ENCODE measurements around the gene MPZL1.
A peak's percentile ranks its signal among the peaks of the same experiment; 100 is the strongest.

Gene MPZL1

DNA sequence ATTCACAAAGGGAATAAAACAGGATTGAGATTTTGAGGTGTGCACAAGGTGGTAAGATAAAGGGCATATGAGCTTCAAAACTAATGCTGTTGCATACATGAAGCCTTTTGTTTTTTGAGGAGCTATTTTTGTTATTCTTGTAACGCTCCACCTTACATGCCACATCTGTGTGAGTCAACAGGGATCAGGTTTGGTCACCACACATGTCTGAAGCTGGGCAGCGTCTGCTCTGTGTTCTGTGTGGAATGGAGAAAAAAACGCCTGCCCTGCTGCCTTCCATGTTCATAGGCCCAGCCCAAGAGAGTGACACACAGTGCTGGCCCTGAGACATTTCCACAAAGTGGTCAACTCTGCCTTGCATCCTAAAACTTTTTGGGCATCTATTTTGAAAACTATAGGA is 67.7 kb downstream of the MPZL1 start:
- in situ Hi-C loops (cut with HindIII; ENCODE audit: low sequenced_read_pairs) = no loop called here
- DNase-seq (ENCODE audit: low read depth, low spot score) = no peak
- TF ChIP-seq, protein P1, sequence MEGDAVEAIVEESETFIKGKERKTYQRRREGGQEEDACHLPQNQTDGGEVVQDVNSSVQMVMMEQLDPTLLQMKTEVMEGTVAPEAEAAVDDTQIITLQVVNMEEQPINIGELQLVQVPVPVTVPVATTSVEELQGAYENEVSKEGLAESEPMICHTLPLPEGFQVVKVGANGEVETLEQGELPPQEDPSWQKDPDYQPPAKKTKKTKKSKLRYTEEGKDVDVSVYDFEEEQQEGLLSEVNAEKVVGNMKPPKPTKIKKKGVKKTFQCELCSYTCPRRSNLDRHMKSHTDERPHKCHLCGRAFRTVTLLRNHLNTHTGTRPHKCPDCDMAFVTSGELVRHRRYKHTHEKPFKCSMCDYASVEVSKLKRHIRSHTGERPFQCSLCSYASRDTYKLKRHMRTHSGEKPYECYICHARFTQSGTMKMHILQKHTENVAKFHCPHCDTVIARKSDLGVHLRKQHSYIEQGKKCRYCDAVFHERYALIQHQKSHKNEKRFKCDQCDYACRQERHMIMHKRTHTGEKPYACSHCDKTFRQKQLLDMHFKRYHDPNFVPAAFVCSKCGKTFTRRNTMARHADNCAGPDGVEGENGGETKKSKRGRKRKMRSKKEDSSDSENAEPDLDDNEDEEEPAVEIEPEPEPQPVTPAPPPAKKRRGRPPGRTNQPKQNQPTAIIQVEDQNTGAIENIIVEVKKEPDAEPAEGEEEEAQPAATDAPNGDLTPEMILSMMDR (IDR thresholded peaks at IDR 0.05; ENCODE audit: low read depth, low read length) = no peak
- no peak overlapping the region for H3K4me3 ChIP-seq (ENCODE audit: low read depth, low read length)

DNA sequence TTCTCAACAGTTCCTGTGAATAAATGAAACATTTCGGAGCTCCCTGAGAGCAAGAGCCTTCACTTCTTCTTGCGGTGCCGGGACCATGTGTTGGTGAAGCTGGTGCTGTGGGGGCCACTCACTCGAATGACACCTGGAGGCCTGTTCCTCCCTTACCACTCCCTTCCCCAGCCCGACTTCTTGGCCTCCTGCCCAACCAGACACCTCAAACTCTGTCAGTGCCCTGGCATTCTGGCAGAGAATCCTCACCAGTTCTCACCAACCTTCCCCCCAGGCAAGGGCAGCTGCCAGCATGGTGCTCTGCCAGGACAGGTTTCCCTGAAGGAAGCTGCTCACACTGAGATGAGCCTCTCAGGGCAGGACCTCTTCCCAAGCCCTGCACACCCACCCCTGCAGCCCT is 68.3 kb downstream of the MPZL1 start:
- in situ Hi-C loops (cut with HindIII; ENCODE audit: low sequenced_read_pairs) = no loop called here
- H3K4me3 ChIP-seq (ENCODE audit: low read depth, low read length) = no peak overlapping the region
- TF ChIP-seq, protein P1 (IDR thresholded peaks at IDR 0.05; ENCODE audit: low read depth, low read length) = no peak
- no peak for DNase-seq (ENCODE audit: low read depth, low spot score)

DNA sequence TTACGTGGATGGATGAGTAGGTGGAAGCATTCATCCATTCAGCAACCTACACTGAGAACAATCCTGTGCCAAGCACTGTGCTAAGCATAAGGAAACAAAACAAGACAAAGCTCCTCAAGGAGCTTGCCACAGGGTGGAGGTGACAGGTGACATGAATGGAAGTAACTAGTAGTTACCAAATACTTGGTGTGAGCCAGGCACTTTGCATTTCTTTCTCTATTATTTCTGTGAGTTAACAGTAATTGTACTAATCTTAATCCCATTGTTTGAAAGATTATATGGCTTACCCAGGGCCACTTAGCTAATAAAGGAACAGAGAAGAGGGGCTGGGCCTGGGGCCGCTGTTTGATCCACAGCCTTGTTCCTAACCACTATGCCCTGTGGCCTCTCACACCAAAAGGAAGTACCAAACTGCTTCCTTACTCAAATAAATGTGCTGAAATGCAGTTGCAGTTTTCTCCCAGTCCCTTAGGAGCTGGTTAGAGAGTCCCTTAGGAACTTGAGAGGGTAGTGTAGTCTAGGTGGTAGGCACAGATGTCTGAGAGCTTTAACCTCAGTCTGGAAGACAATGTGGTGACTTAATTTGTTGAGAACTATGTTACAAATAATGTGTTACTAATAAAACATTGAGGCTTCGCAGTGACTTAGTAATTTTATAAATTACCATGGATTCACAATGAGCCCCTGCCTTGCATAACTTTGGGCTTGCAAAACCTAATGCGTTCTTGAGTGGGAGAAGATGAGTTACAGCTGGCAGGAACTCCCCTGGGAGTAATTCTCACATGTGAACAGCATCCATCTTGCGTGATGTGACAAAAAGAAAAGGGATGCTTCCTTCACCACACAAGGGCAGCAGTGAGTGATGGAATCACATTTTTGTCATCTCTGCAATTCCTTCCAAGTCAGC is 69.8 kb downstream of the MPZL1 start:
- TF ChIP-seq, protein P1 (IDR thresholded peaks at IDR 0.05; ENCODE audit: low read depth, low read length) = no peak
- in situ Hi-C loops (cut with HindIII; ENCODE audit: low sequenced_read_pairs) = no loop called here
- H3K4me3 ChIP-seq (ENCODE audit: low read depth, low read length) = no peak overlapping the region
- DNase-seq (ENCODE audit: low read depth, low spot score) = peak; percentile 47

DNA sequence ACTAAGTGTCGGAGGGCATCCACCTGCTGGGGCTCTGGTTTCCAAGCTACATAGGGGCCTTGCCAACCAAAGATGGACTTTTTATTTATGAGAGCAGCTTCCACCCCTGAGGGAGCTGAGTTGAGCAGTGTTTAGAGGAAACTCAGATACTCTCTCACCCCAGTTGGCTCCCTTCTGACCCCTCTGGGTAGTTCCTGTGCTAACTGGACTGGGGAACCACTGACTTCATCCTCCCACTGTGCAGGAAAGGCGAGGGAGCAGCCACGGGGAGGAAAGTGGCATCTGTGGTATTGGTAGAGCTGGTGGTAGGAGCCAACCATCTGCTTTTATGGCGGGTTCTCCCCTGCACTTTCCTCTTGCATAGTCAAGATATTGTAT is 70.4 kb downstream of the MPZL1 start:
- TF ChIP-seq, protein P1 (IDR thresholded peaks at IDR 0.05; ENCODE audit: low read depth, low read length) = no peak
- in situ Hi-C loops (cut with HindIII; ENCODE audit: low sequenced_read_pairs) = no loop called here
- no peak for DNase-seq (ENCODE audit: low read depth, low spot score)

DNA sequence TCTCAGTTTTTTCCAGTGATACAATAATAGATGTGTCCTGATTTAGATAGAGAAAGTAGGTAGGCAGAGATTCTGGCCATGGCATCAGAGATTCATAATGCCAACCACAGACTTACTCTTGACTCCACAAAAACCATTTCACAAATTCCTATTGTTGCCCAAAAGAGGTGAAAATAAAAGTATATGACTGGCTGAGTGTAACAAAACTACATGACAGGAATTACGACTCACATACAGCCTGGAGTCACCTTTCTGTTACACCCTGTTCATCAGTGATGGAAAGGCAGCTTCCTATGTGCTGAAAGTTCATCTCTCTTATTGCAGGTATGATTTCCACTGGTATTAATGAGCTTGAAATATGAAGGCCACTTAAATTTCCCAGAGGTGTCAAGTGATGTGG is 72.3 kb downstream of the MPZL1 start:
- no peak overlapping the region for H3K4me3 ChIP-seq (ENCODE audit: low read depth, low read length)
- in situ Hi-C loops (cut with HindIII; ENCODE audit: low sequenced_read_pairs) = no loop called here
- TF ChIP-seq, protein P1 (IDR thresholded peaks at IDR 0.05; ENCODE audit: low read depth, low read length) = no peak
- DNase-seq (ENCODE audit: low read depth, low spot score) = no peak

More for the DNA sequence above, 70.4 kb downstream of the MPZL1 start:
- H3K4me3 ChIP-seq (ENCODE audit: low read depth, low read length) = no peak overlapping the region

DNA sequence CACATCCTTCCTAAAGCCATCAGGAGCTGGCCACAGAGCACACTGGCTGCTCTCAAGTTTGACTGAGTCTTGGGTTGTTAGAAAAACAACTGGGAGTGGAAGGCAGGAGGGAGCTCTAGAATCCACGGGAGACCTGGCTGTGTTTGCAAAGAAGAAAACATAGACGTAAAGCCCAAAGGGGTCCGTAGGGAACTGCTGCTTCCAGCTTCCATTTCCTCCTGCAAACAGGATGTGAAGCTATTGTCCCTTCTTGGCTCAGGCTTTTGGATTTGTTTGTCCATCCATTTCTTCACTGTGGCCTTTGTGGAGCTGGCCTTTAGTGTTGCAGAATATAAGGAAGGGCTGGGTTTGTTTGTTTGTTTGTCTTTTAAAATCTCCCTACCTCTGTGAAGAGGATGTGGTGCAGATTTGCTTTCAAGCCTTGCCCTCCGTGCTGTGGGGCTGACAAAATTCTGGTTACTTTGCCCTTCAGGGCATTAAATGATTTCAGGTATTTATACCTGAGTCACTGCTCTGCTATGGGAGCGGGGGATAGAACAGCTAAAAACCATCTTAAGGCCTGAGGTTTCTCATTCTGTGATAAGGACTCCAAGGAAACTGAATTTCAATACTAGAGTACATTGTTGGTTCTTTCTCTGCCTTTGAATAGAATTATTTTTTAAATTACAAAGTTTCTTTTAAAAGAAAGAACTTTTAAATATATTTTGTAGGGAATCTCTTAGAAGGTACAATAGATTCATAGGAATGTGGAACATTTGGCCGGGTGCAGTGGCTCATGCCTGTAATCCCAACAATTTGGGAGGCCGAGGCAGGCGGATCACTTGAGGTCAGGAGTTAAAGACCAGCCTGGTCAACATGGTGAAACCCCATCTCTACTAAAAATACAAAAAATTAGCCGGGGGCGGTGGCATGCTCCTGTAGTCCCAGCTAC is 74.3 kb downstream of the MPZL1 start:
- peak; percentile 68 for DNase-seq (ENCODE audit: low read depth, low spot score)
- no peak overlapping the region for H3K4me3 ChIP-seq (ENCODE audit: low read depth, low read length)
- TF ChIP-seq, protein P1 (IDR thresholded peaks at IDR 0.05; ENCODE audit: low read depth, low read length) = no peak
- in situ Hi-C loops (cut with HindIII; ENCODE audit: low sequenced_read_pairs) = no loop called here

Measured in astrocyte of the spinal cord (primary cell).